Kidney epithelial cell (primary cell): ENCODE results near the gene DNPH1. TPM values are rescaled to one million over a fixed set of nuclear protein-coding genes. Genes with fewer than 3 reads are reported as not detected.
A peak's percentile ranks its signal among the peaks of the same experiment; 100 is the strongest.

Experiments used
- DNase-seq: peaks from one replicate; pipeline ENCODE4 v3.0.0-alpha.2; 2010; ENCODE audit warnings: low read depth
- H3K27me3 ChIP-seq: 2 replicates; pipeline ENCODE4 v1.6.0; 2011; ENCODE audit warnings: low read length; ENCODE audit not compliant: control insufficient read depth, insufficient read depth
- H3K36me3 ChIP-seq: 2 replicates; pipeline ENCODE4 v1.5.1; 2011; ENCODE audit warnings: low read length; ENCODE audit not compliant: control insufficient read depth, insufficient read depth
- H3K4me3 ChIP-seq: 2 replicates; pipeline ENCODE4 v1.5.1; 2011; ENCODE audit warnings: low read depth, mild to moderate bottlenecking, control low read depth, low read length
- total RNA-seq: library from RNA; depleted of rRNA; stranded (reverse); fragments of >200 nt; gene quantifications from 2 replicates; pipeline ENCODE4 v1.2.3, GENCODE V29; 2015
- TF ChIP-seq, protein P1 (sequence below): IDR thresholded peaks from 2 replicates; pipeline ENCODE4 v1.5.1; 2011; ENCODE audit warnings: mild to moderate bottlenecking, moderate library complexity, low read length, control low read depth, inconsistent platforms; ENCODE audit not compliant: insufficient read depth, poor library complexity, severe bottlenecking

Gene DNPH1
- total RNA-seq, 1 donor from 2014 or later: 284 TPM

DNA sequence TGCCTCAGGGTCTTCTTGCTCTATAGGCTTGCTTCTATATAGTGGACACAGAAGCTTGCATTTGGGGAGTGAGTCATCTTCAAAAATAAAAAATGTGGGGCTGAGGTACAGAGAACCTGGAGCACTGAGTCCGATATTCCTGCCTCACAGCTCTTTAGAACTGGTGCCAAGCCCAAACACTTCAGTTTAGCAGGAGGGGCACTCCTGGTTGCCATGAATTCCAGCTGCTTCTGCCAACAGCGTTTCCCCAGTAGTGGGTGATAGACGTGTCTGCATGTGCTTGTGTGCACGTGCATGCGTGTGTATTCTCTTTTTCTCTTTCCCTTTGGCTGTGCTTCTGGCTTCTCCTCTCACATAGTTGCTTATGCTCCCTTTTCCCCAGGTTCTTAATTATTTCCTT, 11.9 kb downstream of the DNPH1 start:
- no peak for DNase-seq
- H3K4me3 ChIP-seq: no peak overlapping the region
- peaks cover 3% of the 10 kb centered on the region for H3K36me3 ChIP-seq
- TF ChIP-seq, protein P1, sequence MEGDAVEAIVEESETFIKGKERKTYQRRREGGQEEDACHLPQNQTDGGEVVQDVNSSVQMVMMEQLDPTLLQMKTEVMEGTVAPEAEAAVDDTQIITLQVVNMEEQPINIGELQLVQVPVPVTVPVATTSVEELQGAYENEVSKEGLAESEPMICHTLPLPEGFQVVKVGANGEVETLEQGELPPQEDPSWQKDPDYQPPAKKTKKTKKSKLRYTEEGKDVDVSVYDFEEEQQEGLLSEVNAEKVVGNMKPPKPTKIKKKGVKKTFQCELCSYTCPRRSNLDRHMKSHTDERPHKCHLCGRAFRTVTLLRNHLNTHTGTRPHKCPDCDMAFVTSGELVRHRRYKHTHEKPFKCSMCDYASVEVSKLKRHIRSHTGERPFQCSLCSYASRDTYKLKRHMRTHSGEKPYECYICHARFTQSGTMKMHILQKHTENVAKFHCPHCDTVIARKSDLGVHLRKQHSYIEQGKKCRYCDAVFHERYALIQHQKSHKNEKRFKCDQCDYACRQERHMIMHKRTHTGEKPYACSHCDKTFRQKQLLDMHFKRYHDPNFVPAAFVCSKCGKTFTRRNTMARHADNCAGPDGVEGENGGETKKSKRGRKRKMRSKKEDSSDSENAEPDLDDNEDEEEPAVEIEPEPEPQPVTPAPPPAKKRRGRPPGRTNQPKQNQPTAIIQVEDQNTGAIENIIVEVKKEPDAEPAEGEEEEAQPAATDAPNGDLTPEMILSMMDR: no peak
- H3K27me3 ChIP-seq: no peaks in the 10 kb centered on the region

DNA sequence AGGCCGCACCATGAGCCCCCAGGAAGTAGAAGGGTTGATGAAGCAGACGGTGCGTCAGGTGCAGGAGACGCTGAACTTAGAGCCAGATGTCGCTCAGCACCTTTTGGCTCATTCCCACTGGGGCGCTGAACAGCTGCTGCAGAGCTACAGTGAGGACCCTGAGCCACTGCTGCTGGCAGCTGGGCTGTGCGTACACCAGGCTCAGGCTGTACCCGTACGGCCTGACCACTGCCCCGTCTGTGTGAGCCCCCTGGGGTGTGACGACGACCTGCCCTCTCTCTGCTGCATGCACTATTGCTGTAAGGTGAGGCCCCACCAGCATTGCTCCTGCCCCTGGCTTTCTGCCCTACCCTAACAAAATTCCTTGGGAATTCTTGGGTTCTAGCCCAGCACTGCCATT, 13.1 kb downstream of the DNPH1 start:
- TF ChIP-seq, protein P1: no peak
- H3K27me3 ChIP-seq: no peaks in the 10 kb centered on the region
- no peak overlapping the region for H3K4me3 ChIP-seq
- no peak for DNase-seq
- peaks cover 3% of the 10 kb centered on the region for H3K36me3 ChIP-seq

DNA sequence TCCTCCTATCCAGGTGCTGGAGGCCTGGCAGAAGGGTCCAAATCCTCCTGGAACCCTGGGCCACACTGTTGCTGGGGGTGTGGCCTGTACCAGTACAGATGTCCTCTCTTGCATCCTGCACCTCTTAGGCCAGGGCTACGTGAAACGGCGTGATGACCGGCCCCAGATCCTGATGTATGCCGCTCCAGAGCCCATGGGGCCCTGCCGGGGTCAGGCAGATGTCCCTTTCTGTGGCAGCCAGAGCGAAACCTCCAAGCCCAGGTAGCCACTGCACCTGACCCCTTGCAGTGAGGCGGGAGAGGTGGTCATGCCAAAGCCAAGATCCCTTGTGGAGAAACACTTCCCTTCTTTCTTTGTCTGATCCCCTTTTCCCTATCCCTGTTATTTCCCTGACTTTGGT, 14.2 kb downstream of the DNPH1 start:
- Histone ChIP-seq H3K27me3 (no peaks in the 10 kb centered on the region), H3K36me3 (peaks cover 3% of the 10 kb centered on the region), H3K4me3 (no peak overlapping the region)
- TF ChIP-seq, protein P1: no peak
- no peak for DNase-seq

DNA sequence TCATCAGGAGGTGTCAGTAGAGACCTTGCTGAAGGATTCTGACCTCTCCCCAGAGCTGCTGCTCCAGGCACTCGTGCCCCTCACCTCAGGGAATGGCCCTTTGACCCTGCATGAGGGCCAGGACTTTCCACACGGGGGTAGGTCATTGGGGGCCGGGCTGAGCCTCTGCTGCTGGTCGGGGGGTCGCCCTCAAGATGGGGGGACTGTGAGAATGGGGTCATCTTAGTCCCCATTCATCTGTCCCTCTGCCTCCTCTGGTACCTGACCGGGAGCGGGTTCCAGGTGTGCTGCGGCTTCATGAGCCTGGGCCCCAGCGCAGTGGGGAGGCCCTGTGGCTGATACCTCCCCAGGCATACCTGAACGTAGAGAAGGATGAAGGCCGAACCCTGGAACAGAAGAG, 15.8 kb downstream of the DNPH1 start:
- TF ChIP-seq, protein P1: no peak
- H3K36me3 ChIP-seq: peaks cover 3% of the 10 kb centered on the region
- H3K4me3 ChIP-seq: no peak overlapping the region
- DNase-seq: no peak
- H3K27me3 ChIP-seq: no peaks in the 10 kb centered on the region

DNA sequence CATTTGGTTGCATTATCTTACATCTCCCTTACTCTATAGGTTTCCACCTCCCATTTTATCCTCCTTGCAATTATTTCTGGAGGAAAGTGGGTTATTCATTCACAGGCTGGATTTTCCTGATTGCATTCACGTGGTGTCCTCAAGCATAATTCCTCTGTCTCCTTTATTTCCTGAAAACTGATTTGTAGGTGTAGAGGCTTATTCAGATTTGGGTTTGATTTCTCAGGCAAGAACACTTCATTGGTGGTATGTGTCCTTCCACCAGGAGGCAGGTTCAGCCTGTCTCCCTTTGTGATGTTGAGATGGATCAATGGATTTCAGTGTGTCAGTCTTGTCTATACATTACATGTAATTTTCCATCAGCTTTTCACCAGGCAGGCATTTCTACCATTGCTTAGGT, 17.3 kb downstream of the DNPH1 start:
- H3K27me3 ChIP-seq: no peaks in the 10 kb centered on the region
- no peak for DNase-seq

DNA sequence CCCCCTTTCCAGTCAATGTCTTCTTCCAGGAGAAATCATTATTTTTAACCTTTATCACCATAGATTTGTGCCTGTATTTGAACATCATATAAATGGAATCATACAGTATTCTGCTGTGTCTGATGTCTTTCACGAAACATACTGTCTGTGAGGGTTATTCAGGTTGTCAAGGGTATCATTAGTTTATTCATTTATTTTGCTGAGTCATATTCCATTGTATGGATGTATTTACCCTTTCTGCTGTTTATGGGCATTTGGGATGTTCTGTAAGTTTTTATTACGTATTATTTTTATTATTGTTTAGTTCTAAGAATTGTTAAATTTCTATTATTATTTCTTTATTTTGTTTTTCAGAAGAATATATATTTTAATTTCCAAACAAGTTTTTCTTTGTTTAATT, 22.0 kb downstream of the DNPH1 start:
- no peaks in the 10 kb centered on the region for H3K27me3 ChIP-seq
- no peak for DNase-seq
- TF ChIP-seq, protein P1: no peak
- no peak overlapping the region for H3K4me3 ChIP-seq
- peaks cover 1% of the 10 kb centered on the region for H3K36me3 ChIP-seq

More for the DNA sequence above, 17.3 kb downstream of the DNPH1 start:
- TF ChIP-seq, protein P1: peak; percentile 33
- H3K4me3 ChIP-seq: no peak overlapping the region
- peaks cover 3% of the 10 kb centered on the region for H3K36me3 ChIP-seq
